K562 (cell line): ENCODE measurements around the gene TRDMT1. TPM values are rescaled to one million over a fixed set of nuclear protein-coding genes. Genes with fewer than 3 reads are reported as not detected.

ENCODE experiments used
- COPS2 ChIP-seq: fragments of 450-650 bp; conservative IDR thresholded peaks from 2 replicates; pipeline ENCODE4 v1.6.1; 2016; ENCODE audit warnings: mild to moderate bottlenecking, moderate library complexity
- CREB1 ChIP-seq, 2 experiments: sonication (generic) in 1 of 2; formaldehyde crosslinking in 1 of 2; IDR thresholded peaks; 2 replicates each; pipeline versions ENCODE4 v1.6.1 to v1.8.0; 2012 to 2022; ENCODE audit warnings: inconsistent platforms in 1 of 2, mild to moderate bottlenecking in 1 of 2, missing genetic modification reagents in 1 of 2, moderate library complexity in 1 of 2
- FOXP1 ChIP-seq: sonication (generic); formaldehyde crosslinking; IDR thresholded peaks from 2 replicates; pipeline ENCODE4 v1.8.0; 2022; ENCODE audit warnings: mild to moderate bottlenecking, missing genetic modification reagents
- GABPB1 ChIP-seq: sonication (generic); formaldehyde crosslinking; IDR thresholded peaks from 2 replicates; pipeline ENCODE4 v1.8.0; 2022; ENCODE audit warnings: mild to moderate bottlenecking, missing genetic modification reagents
- GTF2A2 ChIP-seq: IDR thresholded peaks from 2 replicates; pipeline ENCODE4 v1.6.1; 2016; ENCODE audit warnings: mild to moderate bottlenecking, missing genetic modification characterization, missing compliant biosample characterization
- HMGN3 ChIP-seq: IDR thresholded peaks from 2 replicates; pipeline ENCODE4 v1.6.1; 2011; ENCODE audit warnings: borderline replicate concordance, low read depth, mild to moderate bottlenecking, mixed read lengths, low read length; ENCODE audit not compliant: insufficient read length; ENCODE audit errors: extremely low read depth
- HNRNPK ChIP-seq: fragments of 200-400 bp; formaldehyde crosslinking; IDR thresholded peaks from one replicate; pipeline ENCODE4 v1.6.1; 2018; ENCODE audit warnings: mild to moderate bottlenecking, low read depth, low read length; ENCODE audit not compliant: poor library complexity, severe bottlenecking
- NFE2L1 ChIP-seq: fragments of 450-650 bp; IDR thresholded peaks from 2 replicates; pipeline ENCODE4 v1.6.1; 2016; ENCODE audit warnings: missing genetic modification characterization, low read depth, mild to moderate bottlenecking, missing compliant biosample characterization, moderate library complexity, borderline replicate concordance
- NONO ChIP-seq, 2 experiments: fragments of 200-400 bp in 1 of 2; fragments of 450-650 bp in 1 of 2; formaldehyde crosslinking in 1 of 2; IDR thresholded peaks; 2 replicates each; pipeline ENCODE4 v1.6.1; 2017; ENCODE audit warnings: low read depth in 2 of 2, mild to moderate bottlenecking in 2 of 2, moderate library complexity in 2 of 2, low read length in 1 of 2
- POLR2AphosphoS2 ChIP-seq: IDR thresholded peaks from 2 replicates; pipeline ENCODE4 v1.6.1; 2012; ENCODE audit warnings: low read length, improper control_type of control experiment
- POLR3G ChIP-seq: IDR thresholded peaks from 2 replicates; pipeline ENCODE4 v1.6.1; 2011; ENCODE audit not compliant: insufficient read length, insufficient replicate concordance; ENCODE audit errors: extremely low read depth
- PRPF4 ChIP-seq: fragments of 200-400 bp; formaldehyde crosslinking; IDR thresholded peaks from one replicate; pipeline ENCODE4 v1.6.1; 2017; ENCODE audit warnings: low read length, low read depth, mild to moderate bottlenecking; ENCODE audit not compliant: insufficient read depth, poor library complexity, severe bottlenecking
- TAF15 ChIP-seq: fragments of 200-400 bp; formaldehyde crosslinking; IDR thresholded peaks from 2 replicates; pipeline ENCODE4 v1.6.1; 2017; ENCODE audit warnings: mild to moderate bottlenecking, low read depth, low read length, moderate library complexity
- ZC3H4 ChIP-seq: sonication (generic); formaldehyde crosslinking; IDR thresholded peaks from 2 replicates; pipeline ENCODE4 v1.9.0; 2021; ENCODE audit warnings: missing genetic modification reagents, borderline replicate concordance
- ZFP36 ChIP-seq: fragments of 150-350 bp; IDR thresholded peaks from 2 replicates; pipeline ENCODE4 v1.6.1; 2018; ENCODE audit warnings: low read length, low read depth; ENCODE audit not compliant: partially characterized antibody
- polyA plus RNA-seq, 8 experiments: library from polyadenylated mRNA; depleted of rRNA in 4 of 8; stranded (reverse) in 5 of 8; unstranded in 3 of 8; fragments of >200 nt; fragmentation: Nextera tagmentation in 2 of 8; fragmentation: Illumina TruSeq in 1 of 8; extraction: Ambion mirVana in 2 of 8; extraction: Trizol in 1 of 8; gene quantifications; 2 replicates each; pipeline versions ENCODE4 v1.2.1 to v1.2.3, GENCODE V29; 2011 to 2014; ENCODE audit warnings: inconsistent platforms in 1 of 8, missing spikeins in 1 of 8
- total RNA-seq, 7 experiments: library from RNA; depleted of rRNA in 6 of 7; stranded (reverse); fragments of >200 nt in 6 of 7; fragmentation: Illumina TruSeq in 2 of 7; extraction: Trizol in 2 of 7; gene quantifications; 2 replicates each; pipeline versions ENCODE4 v1.2.1 to v1.2.3, GENCODE V29; 2011 to 2021; ENCODE audit warnings: low replicate concordance in 1 of 7
- TF ChIP-seq, protein P1 (sequence below), 2 experiments: IDR thresholded peaks; 2 replicates each; pipeline ENCODE4 v1.6.1; 2012; ENCODE audit warnings: improper control_type of control experiment in 2 of 2, low read depth in 2 of 2, low read length in 2 of 2, borderline replicate concordance in 1 of 2
- TF ChIP-seq, protein P2 (sequence below): sonication (generic); formaldehyde crosslinking; IDR thresholded peaks from 2 replicates; pipeline ENCODE4 v1.8.0; 2022; ENCODE audit warnings: mild to moderate bottlenecking, low read depth, missing genetic modification reagents
- TF ChIP-seq, protein P3 (sequence below): sonication (generic); formaldehyde crosslinking; IDR thresholded peaks from 2 replicates; pipeline ENCODE4 v1.8.0; 2022; ENCODE audit warnings: mild to moderate bottlenecking, missing genetic modification reagents
- TF ChIP-seq, protein P4 (sequence below), 2 experiments: fragments of 200-800 bp in 1 of 2; sonication (Bioruptor generic) in 1 of 2; sonication (generic) in 1 of 2; formaldehyde crosslinking in 1 of 2; IDR thresholded peaks in 1 of 2; conservative IDR thresholded peaks in 1 of 2; 2 replicates each; pipeline versions ENCODE4 v1.5.0 to v1.6.1; 2016 to 2020; ENCODE audit warnings: missing compliant biosample characterization in 1 of 2, missing genetic modification characterization in 1 of 2, missing genetic modification reagents in 1 of 2

TRDMT1 gene
- total and polyA plus RNA-seq, 9 of the 15 experiments (the other 6 are each of a cell fraction or from before 2014, with no cell fraction given): 5.4 to 12.6 (median 9.3) TPM

DNA sequence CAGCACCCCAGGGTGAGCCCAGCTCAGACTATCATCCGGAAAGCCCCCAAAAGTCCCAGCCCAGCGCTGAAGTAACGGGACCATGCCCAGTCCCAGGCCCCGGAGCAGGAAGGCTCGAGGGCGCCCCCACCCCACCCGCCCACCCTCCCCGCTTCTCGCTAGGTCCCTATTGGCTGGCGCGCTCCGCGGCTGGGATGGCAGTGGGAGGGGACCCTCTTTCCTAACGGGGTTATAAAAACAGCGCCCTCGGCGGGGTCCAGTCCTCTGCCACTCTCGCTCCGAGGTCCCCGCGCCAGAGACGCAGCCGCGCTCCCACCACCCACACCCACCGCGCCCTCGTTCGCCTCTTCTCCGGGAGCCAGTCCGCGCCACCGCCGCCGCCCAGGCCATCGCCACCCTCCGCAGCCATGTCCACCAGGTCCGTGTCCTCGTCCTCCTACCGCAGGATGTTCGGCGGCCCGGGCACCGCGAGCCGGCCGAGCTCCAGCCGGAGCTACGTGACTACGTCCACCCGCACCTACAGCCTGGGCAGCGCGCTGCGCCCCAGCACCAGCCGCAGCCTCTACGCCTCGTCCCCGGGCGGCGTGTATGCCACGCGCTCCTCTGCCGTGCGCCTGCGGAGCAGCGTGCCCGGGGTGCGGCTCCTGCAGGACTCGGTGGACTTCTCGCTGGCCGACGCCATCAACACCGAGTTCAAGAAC, 27.7 kb upstream of the TRDMT1 start (continued):
- TF ChIP-seq NONO (IDR thresholded peaks at IDR 0.05; ENCODE audit: low read depth in 2 of 2, low read length in 1 of 2) (peak; percentile 58 to 90; a peak in 3 of 4 replicates), TAF15 (no peak), ZFP36 (no peak), POLR3G (no peak), HNRNPK (peak; percentile 33), FOXP1 (peak; percentile 62; the same call in 1 of the 2 replicates), CREB1 (IDR thresholded peaks at IDR 0.05) (no peak), CREB1 (CRISPR knock-in tag; IDR thresholded peaks at IDR 0.05) (0 out of 2 replicates have a peak, but pooled peaks have one; percentile 35), NFE2L1 (no peak), HMGN3 (no peak), POLR2AphosphoS2 (no peak), PRPF4 (no peak), COPS2 (no peak), ZC3H4 (CRISPR knock-in tag) (peak; percentile 81; the same call in 1 of the 2 replicates), GTF2A2 (tag) (peak; percentile 80), GABPB1 (CRISPR knock-in tag) (peak; percentile 6)
- TF ChIP-seq, protein P1, sequence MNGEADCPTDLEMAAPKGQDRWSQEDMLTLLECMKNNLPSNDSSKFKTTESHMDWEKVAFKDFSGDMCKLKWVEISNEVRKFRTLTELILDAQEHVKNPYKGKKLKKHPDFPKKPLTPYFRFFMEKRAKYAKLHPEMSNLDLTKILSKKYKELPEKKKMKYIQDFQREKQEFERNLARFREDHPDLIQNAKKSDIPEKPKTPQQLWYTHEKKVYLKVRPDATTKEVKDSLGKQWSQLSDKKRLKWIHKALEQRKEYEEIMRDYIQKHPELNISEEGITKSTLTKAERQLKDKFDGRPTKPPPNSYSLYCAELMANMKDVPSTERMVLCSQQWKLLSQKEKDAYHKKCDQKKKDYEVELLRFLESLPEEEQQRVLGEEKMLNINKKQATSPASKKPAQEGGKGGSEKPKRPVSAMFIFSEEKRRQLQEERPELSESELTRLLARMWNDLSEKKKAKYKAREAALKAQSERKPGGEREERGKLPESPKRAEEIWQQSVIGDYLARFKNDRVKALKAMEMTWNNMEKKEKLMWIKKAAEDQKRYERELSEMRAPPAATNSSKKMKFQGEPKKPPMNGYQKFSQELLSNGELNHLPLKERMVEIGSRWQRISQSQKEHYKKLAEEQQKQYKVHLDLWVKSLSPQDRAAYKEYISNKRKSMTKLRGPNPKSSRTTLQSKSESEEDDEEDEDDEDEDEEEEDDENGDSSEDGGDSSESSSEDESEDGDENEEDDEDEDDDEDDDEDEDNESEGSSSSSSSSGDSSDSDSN (IDR thresholded peaks at IDR 0.05; ENCODE audit: borderline replicate concordance in 1 of 2, low read depth in 2 of 2, low read length in 2 of 2): peak; percentile 73; a peak in 3 of 4 replicates
- TF ChIP-seq, protein P2, sequence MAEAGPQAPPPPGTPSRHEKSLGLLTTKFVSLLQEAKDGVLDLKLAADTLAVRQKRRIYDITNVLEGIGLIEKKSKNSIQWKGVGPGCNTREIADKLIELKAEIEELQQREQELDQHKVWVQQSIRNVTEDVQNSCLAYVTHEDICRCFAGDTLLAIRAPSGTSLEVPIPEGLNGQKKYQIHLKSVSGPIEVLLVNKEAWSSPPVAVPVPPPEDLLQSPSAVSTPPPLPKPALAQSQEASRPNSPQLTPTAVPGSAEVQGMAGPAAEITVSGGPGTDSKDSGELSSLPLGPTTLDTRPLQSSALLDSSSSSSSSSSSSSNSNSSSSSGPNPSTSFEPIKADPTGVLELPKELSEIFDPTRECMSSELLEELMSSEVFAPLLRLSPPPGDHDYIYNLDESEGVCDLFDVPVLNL (CRISPR knock-in tag): peak; percentile 76; the same call in 1 of the 2 replicates
- TF ChIP-seq, protein P3, sequence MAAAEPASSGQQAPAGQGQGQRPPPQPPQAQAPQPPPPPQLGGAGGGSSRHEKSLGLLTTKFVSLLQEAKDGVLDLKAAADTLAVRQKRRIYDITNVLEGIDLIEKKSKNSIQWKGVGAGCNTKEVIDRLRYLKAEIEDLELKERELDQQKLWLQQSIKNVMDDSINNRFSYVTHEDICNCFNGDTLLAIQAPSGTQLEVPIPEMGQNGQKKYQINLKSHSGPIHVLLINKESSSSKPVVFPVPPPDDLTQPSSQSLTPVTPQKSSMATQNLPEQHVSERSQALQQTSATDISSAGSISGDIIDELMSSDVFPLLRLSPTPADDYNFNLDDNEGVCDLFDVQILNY (CRISPR knock-in tag): peak; percentile 66; the same call in 1 of the 2 replicates
- TF ChIP-seq, protein P4, sequence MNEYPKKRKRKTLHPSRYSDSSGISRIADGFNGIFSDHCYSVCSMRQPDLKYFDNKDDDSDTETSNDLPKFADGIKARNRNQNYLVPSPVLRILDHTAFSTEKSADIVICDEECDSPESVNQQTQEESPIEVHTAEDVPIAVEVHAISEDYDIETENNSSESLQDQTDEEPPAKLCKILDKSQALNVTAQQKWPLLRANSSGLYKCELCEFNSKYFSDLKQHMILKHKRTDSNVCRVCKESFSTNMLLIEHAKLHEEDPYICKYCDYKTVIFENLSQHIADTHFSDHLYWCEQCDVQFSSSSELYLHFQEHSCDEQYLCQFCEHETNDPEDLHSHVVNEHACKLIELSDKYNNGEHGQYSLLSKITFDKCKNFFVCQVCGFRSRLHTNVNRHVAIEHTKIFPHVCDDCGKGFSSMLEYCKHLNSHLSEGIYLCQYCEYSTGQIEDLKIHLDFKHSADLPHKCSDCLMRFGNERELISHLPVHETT (CRISPR knock-in tag; conservative IDR thresholded peaks at IDR 0.05 in 1 of 2, IDR thresholded peaks at IDR 0.05 in 1 of 2): 0 out of 4 replicates have a peak, but pooled peaks of 1 of the 2 experiments have one; percentile 19
